Right lobe of liver (tissue), 4 donors: ENCODE results near the gene RNF157.

Source experiments
- CTCF ChIP-seq, 4 donors: fragments of 200-600 bp in 3 of 4; fragments of 450-650 bp in 1 of 4; IDR thresholded peaks; one replicate each; pipeline versions ENCODE4 v1.5.1 to v1.8.0; 2016 to 2022; ENCODE audit warnings: antibody characterized with exemption in 4 of 4, mild to moderate bottlenecking in 2 of 4
- POLR2A ChIP-seq: fragments of 450-650 bp; IDR thresholded peaks from one replicate; pipeline ENCODE4 v1.6.1; 2017; ENCODE audit warnings: antibody characterized with exemption, mild to moderate bottlenecking
- donor health status: DM: no; HTN: no; CAD: no.
- donor health status: DM: no; HTN: no; CAD: no.
- donor health status: DM: no; HTN: yes; CAD: no.

- TF ChIP-seq CTCF (IDR thresholded peaks at IDR 0.05): no peak
- no peak for TF ChIP-seq POLR2A
Measured at GRCh38 chr17:76213491-76213890, 26.8 kb downstream of the RNF157 start.
